Right lobe of liver (tissue), 6 donors: Measurements from ENCODE around the gene ERN1. TPM values are rescaled to one million over a fixed set of nuclear protein-coding genes. Genes with fewer than 3 reads are reported as not detected.

Experiments
- ATAC-seq, 4 donors: fragments of 200-7000 bp; cut with Tn5 transposase; one replicate each; pipeline ENCODE4 v1.9.1; 2020; ENCODE audit warnings: mild to moderate bottlenecking in 4 of 4, moderate library complexity in 4 of 4
- DNase-seq, 3 donors: peaks; one replicate each; pipeline ENCODE4 v3.0.0-alpha.2; 2020
- H3K27ac ChIP-seq, 3 donors: fragments of 200-600 bp; one replicate each; pipeline ENCODE4 v1.8.0; 2022
- H3K27me3 ChIP-seq, 2 donors: fragments of 200-600 bp; one replicate each; pipeline ENCODE4 v1.8.0; 2022
- H3K36me3 ChIP-seq, 4 donors: fragments of 200-600 bp; sonication (generic) in 1 of 4; one replicate each; pipeline versions ENCODE4 v1.5.1 to v1.8.0; 2017 to 2022; ENCODE audit warnings: control low read depth in 1 of 4
- H3K4me1 ChIP-seq, 4 donors: fragments of 200-600 bp; sonication (generic) in 1 of 4; one replicate each; pipeline versions ENCODE4 v1.5.1 to v1.8.0; 2017 to 2022; ENCODE audit warnings: control low read depth in 1 of 4
- H3K4me3 ChIP-seq, 3 donors: fragments of 200-600 bp; one replicate each; pipeline ENCODE4 v1.8.0; 2022
- H3K9me3 ChIP-seq, 4 donors: fragments of 200-600 bp; sonication (generic) in 1 of 4; one replicate each; pipeline versions ENCODE4 v1.5.1 to v1.8.0; 2017 to 2022; ENCODE audit warnings: control low read depth in 1 of 4
- POLR2A ChIP-seq: fragments of 450-650 bp; IDR thresholded peaks from one replicate; pipeline ENCODE4 v1.6.1; 2017; ENCODE audit warnings: antibody characterized with exemption, mild to moderate bottlenecking
- WGBS: methylation state at CpG from one replicate; pipeline ENCODE4 v1.1.6; 2018; ENCODE audit warnings: low coverage, low lambda C conversion rate; ENCODE audit not compliant: insufficient coverage; ENCODE audit errors: missing lambda C conversion rate; 5-methylcytosine and 5-hydroxymethylcytosine counted together
- intact Hi-C, 2 donors: fragments of 100-400 bp; cut with DNase I; formaldehyde crosslinking; loops; one replicate each; pipeline versions ENCODE4 v1.11.2 to v1.14.1; 2022
- total RNA-seq, 6 experiments: library from RNA; depleted of rRNA in 2 of 6; stranded (reverse); fragments of >200 nt in 2 of 6; fragmentation: NEBNext Ultra II Directional in 3 of 6; extraction: Animal tissue kit (Norgen Biotek cat#: 25700) in 3 of 6; gene quantifications; one replicate each; pipeline versions ENCODE4 v1.1.0 to v1.2.4, GENCODE V29; 2016 to 2023
- TF ChIP-seq, protein P1 (sequence below), 4 donors: fragments of 200-600 bp in 3 of 4; fragments of 450-650 bp in 1 of 4; IDR thresholded peaks; one replicate each; pipeline versions ENCODE4 v1.5.1 to v1.8.0; 2016 to 2022; ENCODE audit warnings: antibody characterized with exemption in 4 of 4, mild to moderate bottlenecking in 2 of 4
- donor health status: DM: no; HTN: yes; CAD: no.
- donor health status: DM: no; HTN: no; CAD: no.
- donor health status: DM: no; HTN: no; CAD: no.
- donor health status: DM: no; HTN: yes; CAD: no.
- donor health status: DM: no; HTN: yes; CAD: no.

Gene ERN1
- total RNA-seq, 6 experiments from 2014 or later: 22.7 to 47.6 (median 28.7) TPM

DNA sequence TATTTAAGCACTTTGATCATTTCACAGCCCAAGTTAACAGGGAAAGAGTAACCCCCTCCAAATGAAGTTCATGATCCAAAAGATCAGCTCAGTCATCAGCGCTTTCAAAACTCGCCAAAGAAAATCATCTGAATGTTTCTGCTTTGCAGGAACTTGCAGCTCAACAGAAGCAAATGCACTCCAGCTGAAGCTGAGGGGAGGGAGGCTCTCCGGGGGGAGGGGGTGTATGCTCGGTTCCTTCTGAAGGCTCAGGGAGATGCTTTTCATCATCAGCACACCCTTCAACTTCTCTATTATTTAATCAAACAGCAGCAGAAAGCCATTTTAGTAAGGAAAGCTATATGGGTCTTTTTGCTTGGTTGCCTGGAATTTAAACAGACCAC is 24.4 kb upstream of the ERN1 start:
- no peaks in the 10 kb centered on the region for H3K9me3 ChIP-seq
- intact Hi-C loops: loop anchor here in 1 of 2 donors (10.0 kb wide), 1 partner anchor 110 kb away; the partner anchor contains the start of gene TEX2
- H3K4me3 ChIP-seq: no peak overlapping the region
- peaks cover 0 to 74% (median 33%) of the 10 kb centered on the region in 4 donors for H3K4me1 ChIP-seq
- H3K27me3 ChIP-seq: no peaks in the 10 kb centered on the region
- ATAC-seq: no peak
- peaks cover 0 to 10% (median 0%) of the 10 kb centered on the region in 4 donors for H3K36me3 ChIP-seq
- TF ChIP-seq, protein P1, sequence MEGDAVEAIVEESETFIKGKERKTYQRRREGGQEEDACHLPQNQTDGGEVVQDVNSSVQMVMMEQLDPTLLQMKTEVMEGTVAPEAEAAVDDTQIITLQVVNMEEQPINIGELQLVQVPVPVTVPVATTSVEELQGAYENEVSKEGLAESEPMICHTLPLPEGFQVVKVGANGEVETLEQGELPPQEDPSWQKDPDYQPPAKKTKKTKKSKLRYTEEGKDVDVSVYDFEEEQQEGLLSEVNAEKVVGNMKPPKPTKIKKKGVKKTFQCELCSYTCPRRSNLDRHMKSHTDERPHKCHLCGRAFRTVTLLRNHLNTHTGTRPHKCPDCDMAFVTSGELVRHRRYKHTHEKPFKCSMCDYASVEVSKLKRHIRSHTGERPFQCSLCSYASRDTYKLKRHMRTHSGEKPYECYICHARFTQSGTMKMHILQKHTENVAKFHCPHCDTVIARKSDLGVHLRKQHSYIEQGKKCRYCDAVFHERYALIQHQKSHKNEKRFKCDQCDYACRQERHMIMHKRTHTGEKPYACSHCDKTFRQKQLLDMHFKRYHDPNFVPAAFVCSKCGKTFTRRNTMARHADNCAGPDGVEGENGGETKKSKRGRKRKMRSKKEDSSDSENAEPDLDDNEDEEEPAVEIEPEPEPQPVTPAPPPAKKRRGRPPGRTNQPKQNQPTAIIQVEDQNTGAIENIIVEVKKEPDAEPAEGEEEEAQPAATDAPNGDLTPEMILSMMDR (IDR thresholded peaks at IDR 0.05): no peak
- H3K27ac ChIP-seq: peak overlapping the region in 1 of 3 donors; percentile 91
- no peak for DNase-seq
- WGBS: 43% methylated on average over 4 of the region's 4 CpGs

DNA sequence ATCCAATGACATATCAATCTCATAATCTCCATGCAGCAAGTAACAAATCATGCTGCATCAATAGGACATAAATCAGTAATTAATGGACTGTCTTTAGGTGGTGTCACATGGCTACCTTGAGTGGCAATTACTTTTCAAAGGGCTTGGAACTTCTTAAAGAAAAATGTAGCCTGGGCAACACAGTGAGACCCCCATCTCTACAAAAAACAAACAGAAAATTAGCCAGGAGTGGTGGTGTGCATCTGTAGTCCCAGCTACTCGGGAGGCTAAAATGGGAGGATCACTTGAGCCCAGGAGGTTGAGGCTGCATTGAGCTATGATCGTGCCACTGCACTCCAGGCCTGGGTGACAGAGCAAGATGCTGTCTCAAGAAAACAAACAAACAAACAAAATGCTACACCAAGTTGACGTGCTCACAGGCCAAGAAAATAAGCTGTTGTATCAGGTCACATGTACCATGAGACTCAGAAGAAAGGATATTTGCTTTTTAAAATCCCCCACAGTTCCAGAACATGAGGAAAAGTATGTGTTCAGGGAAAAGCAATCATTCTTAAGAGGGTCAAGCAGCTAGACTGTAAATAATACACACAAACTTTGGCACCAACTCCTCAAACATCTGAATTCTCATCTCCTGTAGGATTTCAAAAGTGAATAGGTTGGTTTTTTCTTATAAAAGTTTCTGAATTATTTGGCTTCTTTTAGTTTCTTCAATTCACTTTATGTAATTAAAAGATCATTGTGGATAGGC is 23.8 kb upstream of the ERN1 start:
- no peak overlapping the region for H3K27ac ChIP-seq
- 66% methylated on average over 3 of the region's 3 CpGs for WGBS
- H3K4me1 ChIP-seq: peaks cover 0 to 79% (median 36%) of the 10 kb centered on the region in 4 donors
- DNase-seq: no peak
- ATAC-seq: no peak
- no peak overlapping the region for H3K4me3 ChIP-seq
- no peak for TF ChIP-seq POLR2A
- TF ChIP-seq, protein P1 (IDR thresholded peaks at IDR 0.05): no peak
- no peaks in the 10 kb centered on the region for H3K27me3 ChIP-seq
- intact Hi-C loops: loop anchor here in 1 of 2 donors (10.0 kb wide), 1 partner anchor 111 kb away; the partner anchor contains the start of gene TEX2
- peaks cover 0 to 10% (median 0%) of the 10 kb centered on the region in 4 donors for H3K36me3 ChIP-seq
- H3K9me3 ChIP-seq: no peaks in the 10 kb centered on the region

DNA sequence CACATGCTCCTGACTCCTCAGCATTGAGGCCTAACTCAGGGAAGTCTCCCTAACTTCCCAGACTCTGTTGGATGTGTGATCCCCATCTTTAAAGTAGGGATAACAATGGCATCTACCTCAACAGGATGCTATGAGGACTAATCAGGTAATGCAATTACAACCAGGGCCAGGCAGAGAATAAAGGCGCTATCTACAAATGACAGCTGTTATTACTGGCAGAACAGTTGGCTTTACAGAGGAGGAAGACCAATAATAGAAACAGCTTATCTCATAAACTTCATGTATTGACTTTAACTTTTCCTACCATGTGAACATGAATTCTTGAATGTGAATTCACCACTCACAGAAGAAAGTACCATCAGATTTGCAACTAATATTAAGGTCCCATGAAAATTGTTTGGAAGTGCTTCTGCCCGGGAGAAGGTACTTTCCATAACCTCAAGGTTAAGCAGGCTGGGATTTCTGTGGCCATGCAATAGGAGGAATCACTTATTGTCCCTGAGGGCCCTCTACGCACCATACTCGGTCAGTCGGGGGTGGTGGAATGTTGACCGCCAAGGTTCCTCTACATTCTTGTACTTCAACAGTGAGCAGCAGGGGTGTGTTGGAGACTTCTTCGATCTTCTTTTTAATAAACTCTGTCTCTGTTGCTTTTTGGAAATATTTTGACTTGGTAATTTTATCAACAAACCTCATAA is 22.6 kb upstream of the ERN1 start:
- ATAC-seq (no peak), DNase-seq (no peak)
- Histone ChIP-seq H3K27ac (peak overlapping the region in 1 of 3 donors; percentile 96), H3K27me3 (no peaks in the 10 kb centered on the region), H3K9me3 (no peaks in the 10 kb centered on the region), H3K4me3 (no peak overlapping the region), H3K4me1 (peaks cover 0 to 84% (median 43%) of the 10 kb centered on the region in 4 donors), H3K36me3 (peaks cover 0 to 10% (median 0%) of the 10 kb centered on the region in 4 donors)
- TF ChIP-seq, protein P1 (IDR thresholded peaks at IDR 0.05): no peak
- TF ChIP-seq POLR2A: no peak
- WGBS: 76% methylated on average over 7 of the region's 7 CpGs
- intact Hi-C loops: loop anchor here in 1 of 2 donors (10.0 kb wide), 1 partner anchor 112 kb away; the partner anchor contains the start of gene TEX2

DNA sequence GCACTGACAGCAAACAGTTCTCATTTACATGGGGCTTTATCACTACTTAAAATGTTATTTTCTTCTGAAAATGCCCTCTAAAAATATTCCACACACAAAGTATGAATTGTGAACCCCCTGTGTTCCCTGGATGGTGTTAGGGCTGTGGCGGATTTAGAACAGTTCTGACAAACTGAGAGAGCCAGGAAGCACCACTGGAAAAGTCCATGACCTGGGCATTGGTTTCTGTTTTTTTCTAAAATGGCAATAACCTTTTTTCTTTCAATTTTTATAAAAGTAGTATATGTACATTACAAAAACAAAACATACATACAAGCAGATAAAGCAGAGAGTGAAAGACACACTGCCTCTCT is 21.0 kb upstream of the ERN1 start:
- H3K27me3 ChIP-seq: no peaks in the 10 kb centered on the region
- H3K27ac ChIP-seq: peak overlapping the region; percentile 7 to 96 (median 63)
- peaks cover 0 to 76% (median 36%) of the 10 kb centered on the region in 4 donors for H3K4me1 ChIP-seq
- intact Hi-C loops: loop anchor here in 1 of 2 donors (10.0 kb wide), 1 partner anchor 114 kb away; the partner anchor contains the start of gene TEX2
- no peak for ATAC-seq
- no peak for DNase-seq
- no peaks in the 10 kb centered on the region for H3K9me3 ChIP-seq
- no peak for TF ChIP-seq POLR2A
- TF ChIP-seq, protein P1 (IDR thresholded peaks at IDR 0.05): no peak
- peaks cover 0 to 10% (median 0%) of the 10 kb centered on the region in 4 donors for H3K36me3 ChIP-seq
- WGBS: 82% methylated on average over 1 of the region's 1 CpG
- no peak overlapping the region for H3K4me3 ChIP-seq
